ENCODE data around the gene SLC5A5.

DNA sequence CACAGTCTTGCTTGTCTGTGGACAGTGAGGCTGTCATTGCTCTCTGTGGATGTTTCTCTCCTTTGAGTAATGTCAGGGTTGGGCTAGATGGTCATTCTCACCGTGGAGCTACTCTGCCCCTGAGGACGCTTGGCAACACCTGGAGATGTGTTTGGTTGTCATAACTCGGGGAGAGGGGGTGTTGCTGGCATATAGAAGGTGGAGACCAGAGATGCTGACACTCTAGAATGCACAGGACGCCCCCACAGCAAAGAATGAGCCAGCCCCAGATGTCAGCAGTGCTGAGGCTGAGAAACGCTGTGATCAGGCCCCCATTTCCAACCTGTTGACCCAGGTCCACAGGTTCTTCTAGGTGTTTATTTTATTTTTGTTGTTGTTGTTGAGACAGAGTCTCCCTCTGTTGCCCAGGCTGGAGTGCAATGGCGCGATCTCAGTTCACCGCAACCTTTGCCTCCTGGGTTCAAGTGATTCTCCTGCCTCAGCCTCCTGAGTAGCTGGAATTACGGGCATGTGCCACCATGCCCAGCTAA is 65.7 kb downstream of the SLC5A5 start:
- TF ChIP-seq YY1 (IDR thresholded peaks at IDR 0.05; ENCODE audit: insufficient read depth, insufficient read length) (no peak), ZNF274 (IDR thresholded peaks at IDR 0.05; ENCODE audit: low read depth, low read length) (no peak), SUZ12 (IDR thresholded peaks at IDR 0.05; ENCODE audit: extremely low read depth, insufficient read depth, insufficient read length) (no peak)
